ENCODE measurements around the gene ZNF740. TPM values are rescaled to one million over a fixed set of nuclear protein-coding genes. Genes with fewer than 3 reads are reported as not detected.

The ZNF740 gene
- total RNA-seq, 1 donor from 2014 or later, result 47.6 TPM

- no peak overlapping the region for H3K27ac Mint-ChIP-seq (ENCODE audit: unreplicated experiment)
- H3K36me3 Mint-ChIP-seq (ENCODE audit: low read depth, unreplicated experiment), result peaks cover 3% of the 10 kb centered on the region
- peaks cover 25% of the 10 kb centered on the region for H3K4me1 Mint-ChIP-seq (ENCODE audit: unreplicated experiment)
- peaks cover 16% of the 10 kb centered on the region for H3K27me3 Mint-ChIP-seq (ENCODE audit: unreplicated experiment)
- no peaks in the 10 kb centered on the region for H3K9me3 Mint-ChIP-seq (ENCODE audit: unreplicated experiment)
- DNase-seq (ENCODE audit: low spot score), result no peak
- no peak for TF ChIP-seq CTCF (IDR thresholded peaks at IDR 0.05; ENCODE audit: unreplicated experiment)
- no peak overlapping the region for H3K4me3 Mint-ChIP-seq (ENCODE audit: unreplicated experiment)
These were observed 53.2 kb downstream of the ZNF740 start for GRCh38 chr12:53233671-53234121.

GRCh38 chr12:53234271-53234914 is 53.9 kb downstream of the ZNF740 start:
- peaks cover 15% of the 10 kb centered on the region for H3K27me3 Mint-ChIP-seq (ENCODE audit: unreplicated experiment)
- H3K36me3 Mint-ChIP-seq (ENCODE audit: low read depth, unreplicated experiment), result peaks cover 3% of the 10 kb centered on the region
- no peaks in the 10 kb centered on the region for H3K9me3 Mint-ChIP-seq (ENCODE audit: unreplicated experiment)
- no peak for DNase-seq (ENCODE audit: low spot score)
- no peak overlapping the region for H3K4me3 Mint-ChIP-seq (ENCODE audit: unreplicated experiment)
- TF ChIP-seq CTCF (IDR thresholded peaks at IDR 0.05; ENCODE audit: unreplicated experiment), result no peak
- peaks cover 25% of the 10 kb centered on the region for H3K4me1 Mint-ChIP-seq (ENCODE audit: unreplicated experiment)
- H3K27ac Mint-ChIP-seq (ENCODE audit: unreplicated experiment), result no peak overlapping the region

GRCh38 chr12:53235164-53235563 is 54.6 kb downstream of the ZNF740 start:
- H3K9me3 Mint-ChIP-seq (ENCODE audit: unreplicated experiment), result no peaks in the 10 kb centered on the region
- H3K27ac Mint-ChIP-seq (ENCODE audit: unreplicated experiment), result no peak overlapping the region
- peaks cover 11% of the 10 kb centered on the region for H3K27me3 Mint-ChIP-seq (ENCODE audit: unreplicated experiment)
- H3K36me3 Mint-ChIP-seq (ENCODE audit: low read depth, unreplicated experiment), result peaks cover 3% of the 10 kb centered on the region
- H3K4me1 Mint-ChIP-seq (ENCODE audit: unreplicated experiment), result peaks cover 25% of the 10 kb centered on the region
- H3K4me3 Mint-ChIP-seq (ENCODE audit: unreplicated experiment), result no peak overlapping the region
- no peak for DNase-seq (ENCODE audit: low spot score)
- TF ChIP-seq CTCF (IDR thresholded peaks at IDR 0.05; ENCODE audit: unreplicated experiment), result no peak

GRCh38 chr12:53235742-53236442 is 55.4 kb downstream of the ZNF740 start:
- peaks cover 11% of the 10 kb centered on the region for H3K27me3 Mint-ChIP-seq (ENCODE audit: unreplicated experiment)
- no peak for TF ChIP-seq CTCF (IDR thresholded peaks at IDR 0.05; ENCODE audit: unreplicated experiment)
- peak overlapping the region; percentile 43 for H3K27ac Mint-ChIP-seq (ENCODE audit: unreplicated experiment)
- no peaks in the 10 kb centered on the region for H3K9me3 Mint-ChIP-seq (ENCODE audit: unreplicated experiment)
- H3K4me1 Mint-ChIP-seq (ENCODE audit: unreplicated experiment), result peaks cover 25% of the 10 kb centered on the region
- no peak overlapping the region for H3K4me3 Mint-ChIP-seq (ENCODE audit: unreplicated experiment)
- H3K36me3 Mint-ChIP-seq (ENCODE audit: low read depth, unreplicated experiment), result peaks cover 3% of the 10 kb centered on the region
- DNase-seq (ENCODE audit: low spot score), result no peak
